Stimulated activated effector memory CD8-positive, alpha-beta T cell treated with anti-CD3 and anti-CD28 coated beads, Interleukin-12 subunit alpha, Interleukin-12 subunit beta, amount 100 ng/mL, for 72 hours (primary cell): ENCODE results near the gene CSTPP1.
A peak's percentile ranks its signal among the peaks of the same experiment; 100 is the strongest.

Experiments used
- ATAC-seq: fragments of 150-1000 bp; cut with Tn5 transposase; 2 replicates; pipeline ENCODE4 v1.10.0; 2021
- DNase-seq, 2 donors: peaks; one replicate each; pipeline ENCODE4 v3.0.0; 2021 to 2022; ENCODE audit warnings: low spot score in 2 of 2
- H3K27ac Mint-ChIP-seq: one replicate; pipeline ENCODE4 v1.8.0; 2022; ENCODE audit warnings: mild to moderate bottlenecking, mixed read lengths
- H3K36me3 Mint-ChIP-seq: one replicate; pipeline ENCODE4 v1.8.0; 2022; ENCODE audit warnings: mild to moderate bottlenecking, mixed read lengths
- H3K4me1 Mint-ChIP-seq: one replicate; pipeline ENCODE4 v1.8.0; 2022; ENCODE audit warnings: mixed read lengths
- H3K4me3 Mint-ChIP-seq: one replicate; pipeline ENCODE4 v1.8.0; 2022; ENCODE audit warnings: mild to moderate bottlenecking, mixed read lengths
- H3K9me3 Mint-ChIP-seq: one replicate; pipeline ENCODE4 v1.8.0; 2022; ENCODE audit warnings: mixed read lengths

Gene CSTPP1

DNA sequence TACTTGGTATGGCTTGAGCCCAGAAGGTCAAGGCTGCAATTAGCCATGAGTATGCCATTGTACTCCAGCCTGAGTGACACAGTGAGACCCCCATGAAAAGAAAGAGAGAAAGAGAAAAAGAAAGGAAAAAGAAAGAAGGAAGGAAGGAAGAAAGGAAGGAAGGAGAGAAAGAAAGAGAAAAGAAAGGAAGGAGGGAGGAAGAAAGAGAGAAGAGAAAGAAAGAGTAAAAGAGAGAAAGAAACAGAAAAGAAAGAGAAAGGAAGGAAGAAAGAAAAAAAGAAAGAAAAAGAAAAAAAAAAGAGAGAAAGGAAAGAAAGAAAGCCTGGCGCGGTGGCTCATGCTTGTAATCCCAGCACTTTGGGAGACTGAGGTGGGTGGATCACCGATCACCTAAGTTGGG lies 77.5 kb downstream of the CSTPP1 start:
- Mint-ChIP-seq H3K9me3 (no peaks in the 10 kb centered on the region), H3K27ac (no peak overlapping the region), H3K36me3 (no peaks in the 10 kb centered on the region), H3K4me1 (no peaks in the 10 kb centered on the region), H3K4me3 (no peak overlapping the region)
- ATAC-seq (no peak), DNase-seq (no peak)

GRCh38 chr11:47018637-47019036 lies 82.1 kb downstream of the CSTPP1 start:
- ATAC-seq, result no peak
- Mint-ChIP-seq H3K9me3 (no peaks in the 10 kb centered on the region), H3K36me3 (no peaks in the 10 kb centered on the region), H3K27ac (no peak overlapping the region), H3K4me1 (no peaks in the 10 kb centered on the region), H3K4me3 (no peak overlapping the region)
- DNase-seq, result no peak

- H3K4me3 Mint-ChIP-seq, result no peak overlapping the region
These were observed 84.4 kb downstream of the CSTPP1 start for GRCh38 chr11:47020793-47021526.

DNA sequence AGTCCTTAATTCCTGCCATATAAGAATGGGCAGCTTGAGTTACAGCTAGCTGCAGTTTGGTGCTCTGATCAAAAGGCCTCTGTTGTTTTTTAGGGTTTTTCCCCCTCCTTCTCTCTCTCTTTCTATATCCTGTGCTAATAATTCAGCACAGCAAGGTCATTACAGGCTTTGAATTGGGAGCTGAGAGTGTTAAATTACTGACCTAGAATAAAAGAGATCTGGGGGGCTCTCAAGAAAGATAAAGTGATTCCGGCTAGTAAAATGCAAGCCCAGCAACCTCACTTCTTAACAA lies 84.9 kb downstream of the CSTPP1 start:
- Mint-ChIP-seq H3K27ac (peak overlapping the region; percentile 83), H3K36me3 (no peaks in the 10 kb centered on the region), H3K4me3 (no peak overlapping the region), H3K9me3 (no peaks in the 10 kb centered on the region), H3K4me1 (peaks cover 6% of the 10 kb centered on the region)
- ATAC-seq (no peak), DNase-seq (no peak)

More at GRCh38 chr11:47020793-47021526, 84.4 kb downstream of the CSTPP1 start:
- no peaks in the 10 kb centered on the region for H3K9me3 Mint-ChIP-seq
- peaks cover 4% of the 10 kb centered on the region for H3K4me1 Mint-ChIP-seq
- ATAC-seq, result no peak
- H3K27ac Mint-ChIP-seq, result no peak overlapping the region
- DNase-seq, result no peak
- no peaks in the 10 kb centered on the region for H3K36me3 Mint-ChIP-seq

DNA sequence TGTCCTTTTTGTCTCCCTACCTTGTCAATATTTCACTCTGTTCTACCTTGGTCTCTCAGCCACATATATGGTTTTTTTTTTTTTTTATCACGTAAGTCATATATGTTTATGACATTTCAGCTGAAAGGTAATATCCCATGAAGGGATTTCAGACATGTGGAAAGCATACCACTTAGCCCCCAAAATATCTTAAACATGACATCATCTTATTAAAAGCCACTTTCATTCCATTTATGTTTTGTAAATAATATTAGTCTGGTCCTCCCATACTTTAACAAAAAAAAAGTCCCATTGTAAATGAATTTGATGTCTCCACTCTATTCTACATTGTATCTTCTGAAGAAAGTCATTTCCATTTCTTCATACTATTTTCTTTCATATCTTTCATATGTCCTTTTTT lies 85.4 kb downstream of the CSTPP1 start:
- peaks cover 6% of the 10 kb centered on the region for H3K4me1 Mint-ChIP-seq
- ATAC-seq, result no peak
- H3K36me3 Mint-ChIP-seq, result no peaks in the 10 kb centered on the region
- H3K4me3 Mint-ChIP-seq, result no peak overlapping the region
- peak overlapping the region; percentile 83 for H3K27ac Mint-ChIP-seq
- no peak for DNase-seq
- no peaks in the 10 kb centered on the region for H3K9me3 Mint-ChIP-seq

- Mint-ChIP-seq H3K27ac (no peak overlapping the region), H3K9me3 (no peaks in the 10 kb centered on the region), H3K36me3 (no peaks in the 10 kb centered on the region), H3K4me3 (no peak overlapping the region), H3K4me1 (peaks cover 6% of the 10 kb centered on the region)
- no peak for DNase-seq
- ATAC-seq, result no peak
These were observed 91.9 kb downstream of the CSTPP1 start for GRCh38 chr11:47028195-47029093.

DNA sequence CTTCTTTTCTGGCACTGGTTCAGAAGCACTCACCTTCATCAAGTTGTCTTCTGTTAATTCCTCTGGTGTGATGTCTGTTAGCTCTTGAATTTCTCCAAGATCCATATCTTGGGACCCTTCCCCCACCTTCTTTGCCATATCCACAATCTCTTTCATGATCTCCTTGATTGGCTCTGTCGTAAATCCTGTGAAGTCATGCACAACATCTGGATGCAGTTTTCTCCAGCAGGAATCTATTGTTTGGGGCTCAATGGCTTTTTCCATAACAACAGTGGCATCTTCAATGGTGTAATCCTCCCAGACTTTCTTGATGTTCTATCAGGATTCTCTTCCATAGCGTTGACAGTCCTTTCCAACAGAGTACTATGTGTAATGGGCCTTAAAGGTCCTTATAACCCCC lies 96.9 kb downstream of the CSTPP1 start:
- DNase-seq, result no peak
- Mint-ChIP-seq H3K4me3 (no peak overlapping the region), H3K9me3 (no peaks in the 10 kb centered on the region), H3K36me3 (no peaks in the 10 kb centered on the region), H3K4me1 (no peaks in the 10 kb centered on the region), H3K27ac (no peak overlapping the region)
- no peak for ATAC-seq

- Mint-ChIP-seq H3K9me3 (no peaks in the 10 kb centered on the region), H3K27ac (no peak overlapping the region), H3K36me3 (no peaks in the 10 kb centered on the region), H3K4me3 (no peak overlapping the region), H3K4me1 (no peaks in the 10 kb centered on the region)
- DNase-seq (no peak), ATAC-seq (no peak)
These were observed 97.5 kb downstream of the CSTPP1 start for GRCh38 chr11:47034091-47034490.

GRCh38 chr11:47035108-47035507 lies 98.5 kb downstream of the CSTPP1 start:
- DNase-seq (no peak), ATAC-seq (no peak)
- H3K27ac Mint-ChIP-seq, result no peak overlapping the region
- H3K4me3 Mint-ChIP-seq, result no peak overlapping the region
- H3K4me1 Mint-ChIP-seq, result no peaks in the 10 kb centered on the region
- H3K9me3 Mint-ChIP-seq, result no peaks in the 10 kb centered on the region
- no peaks in the 10 kb centered on the region for H3K36me3 Mint-ChIP-seq

GRCh38 chr11:47044119-47044518 lies 107.6 kb downstream of the CSTPP1 start:
- no peak overlapping the region for H3K27ac Mint-ChIP-seq
- no peaks in the 10 kb centered on the region for H3K4me1 Mint-ChIP-seq
- no peaks in the 10 kb centered on the region for H3K36me3 Mint-ChIP-seq
- DNase-seq (no peak), ATAC-seq (no peak)
- H3K9me3 Mint-ChIP-seq, result no peaks in the 10 kb centered on the region
- no peak overlapping the region for H3K4me3 Mint-ChIP-seq

DNA sequence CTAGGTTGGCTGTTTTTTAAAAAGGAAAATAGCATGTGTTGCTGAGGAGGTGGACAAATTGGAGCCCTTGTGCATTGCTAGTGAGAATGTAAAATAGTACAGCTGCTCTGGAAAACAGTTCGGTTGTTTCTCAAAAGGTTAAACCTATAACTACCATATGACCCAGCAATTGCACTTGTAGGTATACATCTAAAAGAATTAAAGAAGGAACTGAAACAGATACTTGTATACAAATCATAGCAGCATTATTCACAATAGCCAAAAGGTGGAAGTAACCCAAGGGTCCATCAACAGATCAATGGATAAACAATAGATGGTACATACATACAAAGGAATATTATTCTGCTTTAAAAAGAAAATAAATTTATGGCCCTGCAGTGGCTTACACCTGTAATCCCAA lies 111.4 kb downstream of the CSTPP1 start:
- Mint-ChIP-seq H3K4me3 (no peak overlapping the region), H3K4me1 (no peaks in the 10 kb centered on the region), H3K27ac (no peak overlapping the region), H3K36me3 (no peaks in the 10 kb centered on the region), H3K9me3 (no peaks in the 10 kb centered on the region)
- DNase-seq (no peak), ATAC-seq (no peak)

DNA sequence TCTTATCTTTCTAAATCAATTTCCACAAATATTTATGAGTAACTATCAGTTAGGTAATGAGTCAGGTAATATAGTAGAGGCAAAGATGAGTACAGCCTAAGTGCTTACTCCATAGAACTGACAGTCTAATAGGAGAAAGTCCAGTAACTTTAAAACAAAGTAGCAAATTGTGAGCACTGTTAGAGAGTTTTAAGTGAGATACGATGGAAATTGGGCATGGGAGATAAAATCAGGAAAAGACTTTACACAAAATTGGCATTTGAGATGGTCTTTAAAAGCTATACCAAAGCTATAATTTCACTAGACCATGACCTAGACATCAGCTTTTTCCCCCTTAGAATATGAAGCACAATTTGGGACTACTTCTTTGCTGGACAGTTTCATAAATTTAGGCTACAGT lies 113.7 kb downstream of the CSTPP1 start:
- no peak overlapping the region for H3K27ac Mint-ChIP-seq
- H3K36me3 Mint-ChIP-seq, result no peaks in the 10 kb centered on the region
- no peaks in the 10 kb centered on the region for H3K4me1 Mint-ChIP-seq
- no peak for ATAC-seq
- H3K4me3 Mint-ChIP-seq, result no peak overlapping the region
- DNase-seq, result no peak
- no peaks in the 10 kb centered on the region for H3K9me3 Mint-ChIP-seq

- no peak for DNase-seq
- no peaks in the 10 kb centered on the region for H3K36me3 Mint-ChIP-seq
- H3K27ac Mint-ChIP-seq, result no peak overlapping the region
- no peaks in the 10 kb centered on the region for H3K4me1 Mint-ChIP-seq
- H3K4me3 Mint-ChIP-seq, result no peak overlapping the region
- no peak for ATAC-seq
- H3K9me3 Mint-ChIP-seq, result no peaks in the 10 kb centered on the region
These were observed 114.7 kb downstream of the CSTPP1 start for GRCh38 chr11:47051217-47051616.

- DNase-seq, result no peak
- Mint-ChIP-seq H3K9me3 (no peaks in the 10 kb centered on the region), H3K4me3 (no peak overlapping the region), H3K27ac (no peak overlapping the region), H3K4me1 (no peaks in the 10 kb centered on the region), H3K36me3 (no peaks in the 10 kb centered on the region)
- ATAC-seq, result no peak
These were observed 115.6 kb downstream of the CSTPP1 start for GRCh38 chr11:47052165-47052564.

GRCh38 chr11:47052576-47052975 lies 116.0 kb downstream of the CSTPP1 start:
- ATAC-seq (no peak), DNase-seq (no peak)
- Mint-ChIP-seq H3K4me1 (no peaks in the 10 kb centered on the region), H3K9me3 (no peaks in the 10 kb centered on the region), H3K27ac (no peak overlapping the region), H3K36me3 (no peaks in the 10 kb centered on the region), H3K4me3 (no peak overlapping the region)

GRCh38 chr11:47055534-47055933 lies 119.0 kb downstream of the CSTPP1 start:
- Mint-ChIP-seq H3K4me1 (no peaks in the 10 kb centered on the region), H3K36me3 (no peaks in the 10 kb centered on the region), H3K4me3 (no peak overlapping the region), H3K27ac (no peak overlapping the region), H3K9me3 (no peaks in the 10 kb centered on the region)
- no peak for ATAC-seq
- no peak for DNase-seq
